NCI-H1092 (cell line): Measurements from ENCODE around the gene TASP1.
"Not testable (repeated sequence)": the region's sequence is repeated elsewhere in the genome, so short reads cannot be mapped to it uniquely, and the experiment has no call there.

ENCODE experiments used
- DNase-seq: peaks from one replicate; lab custom pipeline; 2025; lab: John Stamatoyannopoulos, UW

The TASP1 gene

DNA sequence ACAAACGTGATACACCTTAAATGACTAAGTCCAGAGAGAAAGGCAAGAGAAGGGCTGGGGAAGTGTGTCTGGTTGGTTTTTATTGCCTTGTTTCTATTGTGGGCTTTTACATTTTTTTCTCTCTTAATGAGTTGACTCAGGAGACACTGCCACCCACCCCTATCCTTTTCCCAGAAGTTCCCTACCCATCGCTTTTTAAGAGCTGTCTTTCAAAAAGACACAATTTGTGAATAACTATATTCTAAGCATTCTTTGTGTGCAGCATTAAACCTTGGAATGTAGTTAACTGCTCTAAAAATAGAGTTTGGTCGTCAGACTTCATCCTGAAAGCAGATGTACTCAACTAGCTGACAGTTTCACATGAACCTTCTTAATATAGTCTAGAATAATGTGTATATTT lies 242.7 kb downstream of the TASP1 start:
- no peak for DNase-seq

DNA sequence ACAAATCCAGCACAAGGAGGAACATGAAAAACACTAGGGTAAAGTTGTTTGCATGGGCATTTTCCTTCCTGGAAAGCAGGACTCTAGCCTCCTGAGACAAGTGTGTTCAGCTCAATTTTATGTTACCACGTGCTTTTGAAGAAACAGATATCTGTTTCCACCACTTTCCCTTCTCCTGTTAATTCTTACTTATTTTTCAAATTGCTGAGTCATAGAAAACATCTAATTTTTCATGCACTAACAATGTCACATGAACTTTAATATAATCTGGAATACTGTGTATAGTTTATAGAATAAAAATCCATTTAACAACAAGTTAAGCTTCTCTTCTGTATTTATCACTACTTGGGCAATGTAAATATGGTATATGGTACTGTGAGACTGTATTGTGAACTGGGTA lies 243.5 kb downstream of the TASP1 start:
- DNase-seq = no peak

- DNase-seq = no peak
Observed at GRCh38 chr20:13392391-13392790, 246.3 kb downstream of the TASP1 start.

DNA sequence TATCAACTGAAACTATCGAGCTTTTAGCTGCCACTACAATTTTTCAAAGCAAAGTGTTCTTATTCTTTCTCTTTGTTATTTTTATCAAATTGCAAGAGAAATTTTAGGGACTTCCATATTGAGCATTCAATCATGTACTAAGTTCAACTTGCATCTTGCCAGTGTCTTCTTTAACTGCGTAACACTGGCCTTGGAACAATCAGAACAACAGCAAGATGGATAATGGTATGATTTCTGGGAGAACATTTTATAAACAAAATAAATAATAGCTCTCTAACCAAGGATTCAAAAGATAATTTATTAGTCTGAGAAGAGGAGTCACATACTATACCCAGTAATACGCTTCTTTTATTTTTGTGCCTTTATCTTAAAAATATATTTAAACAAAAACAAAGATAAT lies 249.6 kb downstream of the TASP1 start:
- no peak for DNase-seq

DNA sequence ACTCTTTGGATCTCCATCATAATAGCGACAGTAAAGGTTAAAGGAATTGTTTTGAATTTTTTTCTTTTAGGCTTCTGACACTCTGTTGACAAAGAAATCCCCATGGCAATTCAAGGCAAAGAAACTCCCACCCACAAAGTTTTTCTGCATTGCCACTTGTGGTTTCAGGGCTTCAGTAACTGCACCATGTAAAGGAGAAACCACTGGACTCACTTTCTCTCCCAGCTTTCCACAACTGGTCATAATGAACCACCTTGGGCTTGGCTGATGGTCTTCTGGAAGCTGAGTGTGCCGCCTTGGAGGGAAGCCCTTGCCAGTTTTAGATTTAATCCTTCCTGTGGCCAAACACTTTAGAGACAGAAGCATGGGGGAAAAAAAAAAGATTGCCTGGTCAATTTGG lies 254.6 kb downstream of the TASP1 start:
- no peak for DNase-seq

- no peak for DNase-seq
Observed at GRCh38 chr20:13382786-13383185, 255.9 kb downstream of the TASP1 start.

DNA sequence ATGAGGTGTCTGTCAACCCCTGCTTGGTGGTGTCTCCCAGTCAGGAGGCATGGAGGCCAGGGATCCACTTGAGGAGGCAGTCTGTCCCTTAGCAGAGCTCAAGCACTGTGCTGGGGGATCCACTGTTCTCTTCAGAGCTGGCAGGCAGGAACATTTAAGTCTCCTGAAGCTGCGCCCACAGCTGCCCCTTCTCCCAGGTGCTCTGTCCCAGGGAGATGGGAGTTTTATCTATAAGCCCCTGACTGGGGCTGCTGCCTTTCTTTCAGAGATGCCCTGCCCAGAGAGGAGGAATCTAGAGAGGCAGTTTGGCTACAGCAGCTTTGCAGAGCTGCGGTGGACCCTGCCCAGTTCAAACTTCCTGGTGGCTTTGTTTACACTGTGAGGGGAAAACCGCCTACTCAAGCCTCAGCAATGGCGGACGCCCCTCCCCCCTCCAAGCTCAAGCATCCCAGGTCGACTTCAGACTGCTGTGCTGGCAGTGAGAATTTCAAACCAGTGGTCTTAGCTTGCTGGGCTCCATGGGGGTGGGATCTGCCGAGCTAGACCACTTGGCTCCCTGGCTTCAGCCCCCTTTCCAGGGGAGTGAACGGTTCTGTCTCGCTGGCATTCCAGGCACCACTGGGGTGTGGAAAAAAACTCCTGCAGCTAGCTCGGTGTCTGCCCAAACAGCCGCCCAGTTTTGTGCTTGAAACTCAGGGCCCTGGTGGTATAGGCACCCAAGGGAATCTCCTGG lies 258.1 kb downstream of the TASP1 start:
- DNase-seq = not testable (repeated sequence)

DNA sequence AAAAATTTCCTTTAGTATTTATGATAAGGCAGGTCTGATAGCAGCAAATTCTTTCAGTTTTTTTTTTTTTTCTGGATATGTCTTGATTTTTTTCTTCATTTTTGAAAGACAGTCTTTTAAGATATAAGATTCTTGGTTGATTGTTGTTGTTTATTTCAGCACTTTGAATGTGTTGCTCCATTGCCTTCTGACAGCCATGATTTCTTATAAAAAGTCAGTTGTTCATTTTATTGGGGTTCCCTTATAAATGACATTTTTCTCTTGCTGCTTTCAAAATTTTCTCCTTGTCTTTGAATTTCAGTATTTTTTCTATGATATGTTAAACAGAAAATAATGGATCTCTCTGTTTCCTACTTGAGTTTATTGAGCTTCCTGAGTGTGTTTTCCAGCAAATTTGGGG lies 265.3 kb downstream of the TASP1 start:
- DNase-seq = no peak

GRCh38 chr20:13364278-13365170 lies 274.2 kb downstream of the TASP1 start:
- no peak for DNase-seq

- no peak for DNase-seq
Observed at GRCh38 chr20:13363473-13363872, 275.3 kb downstream of the TASP1 start.

DNA sequence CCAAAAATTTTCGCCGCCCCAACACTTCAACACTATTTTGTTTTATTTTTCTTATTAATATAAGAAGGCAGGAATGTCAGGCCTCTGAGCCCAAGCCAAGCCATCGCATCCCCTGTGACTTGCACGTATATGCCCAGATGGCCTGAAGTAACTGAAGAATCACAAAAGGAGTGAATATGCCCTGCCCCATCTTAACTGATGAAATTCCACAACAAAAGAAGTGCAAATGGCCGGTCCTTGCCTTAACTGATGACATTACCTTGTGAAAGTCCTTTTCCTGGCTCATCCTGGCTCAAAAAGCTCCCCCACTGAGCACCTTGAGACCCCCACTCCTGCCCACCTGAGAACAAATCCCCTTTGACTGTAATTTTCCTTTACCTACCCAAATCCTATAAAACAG lies 276.6 kb downstream of the TASP1 start:
- not testable (repeated sequence) for DNase-seq

DNA sequence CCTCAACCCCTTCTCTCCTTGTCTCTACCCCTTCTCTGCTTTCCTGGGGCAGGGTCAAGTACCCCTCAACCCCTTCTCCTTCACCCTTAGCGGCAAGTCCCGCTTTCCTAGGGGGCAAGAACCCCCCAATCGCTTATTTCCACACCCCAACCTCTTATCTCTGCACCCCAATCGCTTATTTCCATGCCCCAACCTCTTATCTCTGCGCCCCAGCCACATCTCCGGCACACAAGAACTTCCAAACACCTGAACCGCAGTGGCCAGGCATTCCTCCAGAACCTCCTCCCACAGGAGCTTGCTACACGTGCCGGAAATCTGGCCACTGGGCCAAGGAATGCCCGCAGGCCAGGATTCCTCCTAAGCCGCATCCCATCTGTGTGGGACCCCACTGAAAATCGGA lies 279.8 kb downstream of the TASP1 start:
- not testable (repeated sequence) for DNase-seq

DNA sequence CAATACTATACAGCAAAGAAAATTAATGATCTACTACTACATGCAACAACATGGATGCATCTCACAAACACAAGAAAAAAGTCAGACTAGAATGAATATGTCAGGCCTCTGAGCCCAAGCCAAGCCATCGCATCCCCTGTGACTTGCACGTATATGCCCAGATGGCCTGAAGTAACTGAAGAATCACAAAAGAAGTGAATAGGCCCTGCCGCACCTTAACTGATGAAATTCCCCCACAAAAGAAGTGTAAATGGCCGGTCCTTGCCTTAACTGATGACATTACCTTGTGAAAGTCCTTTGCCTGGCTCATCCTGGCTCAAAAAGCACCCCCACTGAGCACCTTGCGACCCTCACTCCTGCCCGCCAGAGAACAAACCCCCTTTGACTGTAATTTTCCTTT lies 280.9 kb downstream of the TASP1 start:
- not testable (repeated sequence) for DNase-seq

DNA sequence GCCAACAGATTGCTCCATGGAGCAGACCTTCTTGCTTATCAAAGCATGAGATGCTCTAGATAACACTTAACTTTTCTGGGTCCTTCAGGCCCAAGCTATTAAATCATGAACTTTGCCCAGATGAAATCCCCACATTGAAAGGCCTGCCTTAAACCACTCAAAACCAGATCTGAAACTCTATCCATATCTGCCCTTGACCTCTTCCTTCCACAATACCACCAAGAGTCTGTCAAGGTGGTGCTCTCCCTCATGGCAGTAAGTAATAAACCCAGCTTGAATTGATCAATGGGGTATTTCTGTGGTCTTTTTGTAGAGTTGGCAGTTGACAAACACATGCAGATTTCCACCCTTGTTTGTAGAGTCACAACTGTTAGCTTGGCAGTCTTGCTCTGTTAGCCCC lies 282.1 kb downstream of the TASP1 start:
- no peak for DNase-seq

GRCh38 chr20:13355941-13356486 lies 282.7 kb downstream of the TASP1 start:
- no peak for DNase-seq

DNA sequence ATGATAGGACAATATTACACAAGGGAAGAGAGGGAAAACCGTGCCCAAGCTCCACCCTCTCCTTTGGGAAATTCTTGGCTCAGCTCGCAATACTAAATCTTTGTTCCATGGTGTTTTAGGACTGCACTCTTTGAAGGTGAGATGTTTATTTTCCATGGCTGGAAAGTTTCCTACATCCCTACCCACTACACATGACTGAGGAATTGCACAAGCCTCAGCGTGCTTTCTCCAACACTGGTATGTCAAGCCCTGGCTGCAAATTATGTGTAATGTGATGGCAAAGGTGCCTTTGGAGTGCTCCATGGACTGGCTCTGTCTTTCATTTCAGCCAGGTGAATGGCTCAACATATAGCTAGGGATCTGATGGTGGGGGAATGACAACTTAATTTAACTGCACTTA lies 283.3 kb downstream of the TASP1 start:
- DNase-seq = no peak

- DNase-seq = no peak
Observed at GRCh38 chr20:13353261-13353945, 285.3 kb downstream of the TASP1 start.

DNA sequence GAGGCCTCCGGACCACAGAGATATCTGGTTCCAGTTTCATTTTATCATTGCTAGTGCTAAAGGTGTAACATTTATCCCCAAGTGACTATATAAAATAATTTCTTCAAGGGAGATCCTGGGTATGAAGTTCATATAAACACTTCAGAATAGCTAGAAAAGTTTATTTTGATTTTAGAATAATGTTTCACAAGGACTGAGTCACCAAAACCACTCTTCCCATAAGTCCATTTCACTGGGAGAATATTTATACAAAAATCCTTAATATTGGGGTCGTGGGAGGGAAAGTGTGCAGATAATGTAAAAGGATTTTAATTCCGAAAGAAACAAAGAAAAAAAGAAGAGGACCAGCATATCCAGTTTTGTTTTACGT lies 289.5 kb downstream of the TASP1 start:
- DNase-seq = no peak

DNA sequence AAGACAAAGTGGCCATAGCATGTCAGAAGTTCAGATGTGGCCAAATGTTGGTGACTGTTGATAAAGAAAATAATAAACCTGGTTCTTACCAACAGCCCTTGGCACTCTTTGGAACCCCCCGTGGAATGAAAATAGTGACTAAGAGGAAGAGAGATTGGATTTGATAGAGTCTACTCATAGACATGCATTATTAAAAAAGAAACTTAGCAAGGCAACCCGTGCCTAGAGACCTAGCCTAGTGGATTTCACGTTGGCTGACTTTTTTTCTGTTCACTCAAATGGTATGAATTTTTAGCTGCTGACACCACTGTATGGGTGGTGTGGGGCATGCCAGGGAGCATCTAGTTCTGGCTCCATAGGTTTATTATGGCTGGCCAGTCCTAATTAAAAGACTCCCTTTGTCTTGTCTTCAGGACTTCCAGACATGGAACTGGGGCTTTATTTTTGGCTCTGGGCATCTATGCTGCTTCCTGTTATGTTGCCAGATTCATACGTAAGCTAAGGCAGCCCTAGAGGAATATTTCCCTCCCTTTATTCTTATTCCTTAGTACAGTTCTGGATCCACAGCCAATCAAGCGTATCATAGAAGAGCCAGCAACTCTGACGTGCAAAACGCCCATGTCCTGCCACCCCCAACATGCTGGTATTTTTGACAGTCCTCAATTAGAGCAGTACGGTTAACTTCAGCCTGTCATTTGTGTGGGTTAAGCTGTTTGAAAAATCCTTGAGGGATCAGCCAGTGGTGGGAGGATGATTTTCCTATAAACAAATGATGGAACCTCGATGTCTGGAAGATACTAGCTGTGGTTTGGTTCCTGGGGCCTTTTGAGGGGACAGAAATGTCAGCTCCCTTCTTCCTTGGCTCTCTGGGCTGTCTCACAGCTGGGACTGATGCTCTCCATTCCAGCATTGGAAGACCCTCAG lies 290.2 kb downstream of the TASP1 start:
- DNase-seq = no peak

DNA sequence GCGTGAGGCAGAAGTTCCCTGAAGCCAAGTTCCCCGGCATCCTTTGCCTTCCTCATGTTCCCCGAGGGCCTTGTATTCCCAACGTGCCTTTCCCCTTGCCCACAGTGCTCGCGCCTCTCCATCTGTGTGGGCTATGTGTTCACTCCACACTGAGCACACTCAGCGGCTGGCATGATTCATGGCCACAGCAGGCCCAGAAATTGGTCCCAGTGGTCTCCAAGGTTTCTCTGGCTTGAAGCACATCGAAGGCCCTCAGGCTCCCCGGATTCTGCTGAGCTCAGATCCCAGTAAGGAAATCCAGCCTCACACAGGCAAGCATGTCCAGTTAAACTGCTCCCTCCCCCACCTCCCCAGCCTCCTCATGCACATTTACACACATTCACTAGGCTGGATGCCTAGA lies 294.1 kb downstream of the TASP1 start:
- DNase-seq = no peak

DNA sequence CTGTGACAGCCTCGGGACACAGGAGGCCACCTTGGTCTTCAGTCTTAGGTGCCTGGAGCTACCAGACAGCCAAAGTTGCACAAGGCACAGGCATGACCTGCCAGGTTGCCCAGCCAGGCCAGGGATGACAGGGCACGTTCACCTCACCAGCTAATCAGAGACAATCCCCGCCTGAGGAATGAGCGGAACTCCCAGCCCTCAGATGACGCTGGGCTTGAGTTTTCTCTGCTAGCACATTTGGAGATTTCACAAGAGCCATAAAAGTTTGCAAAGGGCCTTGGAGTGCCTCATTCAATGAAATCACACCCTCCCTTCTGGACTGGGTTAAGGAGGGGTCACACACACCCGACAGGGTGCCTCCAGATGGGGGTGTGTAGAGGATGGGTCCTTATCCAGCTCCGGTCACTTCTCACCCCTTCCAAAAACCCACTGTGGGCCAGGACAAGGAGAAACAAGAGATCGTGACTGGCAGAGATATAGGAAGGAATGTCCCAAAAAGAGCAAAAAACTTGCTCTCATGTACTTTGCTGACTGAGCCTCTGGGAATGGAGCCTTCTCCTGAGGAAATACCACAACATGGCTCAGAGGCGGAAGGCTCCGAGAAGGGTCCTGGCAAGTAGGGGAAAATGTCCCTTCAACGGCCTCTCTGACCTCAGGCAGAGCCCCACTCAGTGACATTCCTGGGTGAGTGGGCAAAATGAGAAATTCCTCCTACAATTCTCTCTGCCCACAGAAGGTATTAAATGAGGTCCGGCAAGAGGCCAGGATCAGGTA lies 296.1 kb downstream of the TASP1 start:
- DNase-seq = no peak
